CD4-positive, alpha-beta T cell treated with Interferon gamma for 1 hour (primary cell): ENCODE measurements around the gene LRRC55.
"Not testable (repeated sequence)": the region's sequence is repeated elsewhere in the genome, so short reads cannot be mapped to it uniquely, and the experiment has no call there.

Experiments
- DNase-seq: peaks from one replicate; pipeline ENCODE4 v3.0.0-alpha.2; 2020

LRRC55 gene

GRCh38 chr11:57162179-57162898 lies 19.4 kb upstream of the LRRC55 start:
- DNase-seq, result no peak

GRCh38 chr11:57163160-57163868 lies 18.4 kb upstream of the LRRC55 start:
- no peak for DNase-seq

- DNase-seq, result no peak
Measured at GRCh38 chr11:57164317-57164716, 17.4 kb upstream of the LRRC55 start.

- DNase-seq, result no peak
Measured at GRCh38 chr11:57167125-57167846, 14.5 kb upstream of the LRRC55 start.

- DNase-seq, result not testable (repeated sequence)
Measured at GRCh38 chr11:57169732-57170313, 11.9 kb upstream of the LRRC55 start.

- no peak for DNase-seq
Measured at GRCh38 chr11:57172031-57172430, 9.7 kb upstream of the LRRC55 start.

- DNase-seq, result no peak
Measured at GRCh38 chr11:57174656-57175055, 7.1 kb upstream of the LRRC55 start.

- DNase-seq, result no peak
Measured at GRCh38 chr11:57175478-57175877, 6.3 kb upstream of the LRRC55 start.

- DNase-seq, result no peak
Measured at GRCh38 chr11:57178334-57178733, 3.4 kb upstream of the LRRC55 start.

GRCh38 chr11:57179681-57180080 lies 2.1 kb upstream of the LRRC55 start:
- DNase-seq, result no peak

- no peak for DNase-seq
Measured at GRCh38 chr11:57180081-57180561, 1.6 kb upstream of the LRRC55 start.

GRCh38 chr11:57180964-57181363 lies 789 bp upstream of the LRRC55 start:
- no peak for DNase-seq

- no peak for DNase-seq
Measured at GRCh38 chr11:57182896-57183295, 1.1 kb downstream of the LRRC55 start.

- DNase-seq, result no peak
Measured at GRCh38 chr11:57190548-57190947, 8.8 kb downstream of the LRRC55 start.

GRCh38 chr11:57191311-57192219 lies 9.8 kb downstream of the LRRC55 start:
- no peak for DNase-seq

- DNase-seq, result no peak
Measured at GRCh38 chr11:57192316-57192715, 10.6 kb downstream of the LRRC55 start.

- no peak for DNase-seq
Measured at GRCh38 chr11:57196596-57196995, 14.8 kb downstream of the LRRC55 start.

- DNase-seq, result no peak
Measured at GRCh38 chr11:57197762-57198161, 16.0 kb downstream of the LRRC55 start.

- DNase-seq, result no peak
Measured at GRCh38 chr11:57199330-57199729, 17.6 kb downstream of the LRRC55 start.

- no peak for DNase-seq
Measured at GRCh38 chr11:57200917-57201316, 19.2 kb downstream of the LRRC55 start.

- DNase-seq, result no peak
Measured at GRCh38 chr11:57202281-57202680, 20.5 kb downstream of the LRRC55 start.

GRCh38 chr11:57203359-57203758 lies 21.6 kb downstream of the LRRC55 start:
- no peak for DNase-seq
